Measurements from ENCODE around the gene GARS1. TPM values are rescaled to one million over a fixed set of nuclear protein-coding genes. Genes with fewer than 3 reads are reported as not detected.
A peak's percentile ranks its signal among the peaks of the same experiment; 100 is the strongest.

Gene GARS1
- total and polyA plus RNA-seq, 4 donors, result 43.3 to 73.6 (median 67.8) TPM

DNA sequence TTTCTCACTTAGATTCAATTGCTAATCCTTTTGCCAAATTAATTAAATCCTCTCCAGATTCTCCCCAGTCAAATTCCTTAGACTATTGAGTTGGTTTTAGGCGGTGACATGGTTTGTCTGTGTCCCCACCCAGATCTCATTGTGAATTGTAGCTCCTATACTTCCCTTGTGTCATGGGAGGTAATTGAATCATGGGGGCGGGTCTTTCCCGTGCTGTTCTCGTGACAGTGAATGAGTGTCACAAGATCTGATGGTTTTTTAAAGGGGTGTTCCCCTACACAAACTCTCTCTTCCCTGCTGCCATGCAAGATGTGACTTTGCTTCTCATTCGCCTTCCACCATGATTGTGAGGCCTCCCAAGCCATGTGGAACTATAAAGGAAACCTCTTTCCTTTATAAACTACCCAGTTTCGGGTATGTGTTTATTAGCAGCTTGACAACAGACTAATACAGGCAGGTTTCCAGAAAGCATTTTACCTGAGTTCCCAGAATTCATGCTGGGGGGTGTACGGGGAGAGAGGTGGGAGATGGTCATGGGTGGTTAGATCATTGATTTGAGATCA lies 44.7 kb upstream of the GARS1 start:
- H3K36me3 ChIP-seq (ENCODE audit: control insufficient read depth in 4 of 4, insufficient read depth in 3 of 4, low read depth in 1 of 4, low read length in 3 of 4), result peaks cover 0 to 3% (median 1%) of the 10 kb centered on the region in 4 donors
- H3K4me3 ChIP-seq (ENCODE audit: low read depth in 1 of 3, low read length in 3 of 3), result no peak overlapping the region
- WGBS, result 90% methylated on average over 7 of the region's 7 CpGs
- no peaks in the 10 kb centered on the region for H3K27me3 ChIP-seq (ENCODE audit: control insufficient read depth in 4 of 4, insufficient read depth in 4 of 4, low read length in 3 of 4)
- H3K4me1 ChIP-seq (ENCODE audit: control insufficient read depth in 4 of 4, insufficient read depth in 4 of 4, low read length in 3 of 4), result peaks cover 2 to 5% (median 4%) of the 10 kb centered on the region in 4 donors
- no peak for TF ChIP-seq JUND (IDR thresholded peaks at IDR 0.05)
- no peak for TF ChIP-seq HNF4A (conservative IDR thresholded peaks at IDR 0.05)
- TF ChIP-seq, protein P1, sequence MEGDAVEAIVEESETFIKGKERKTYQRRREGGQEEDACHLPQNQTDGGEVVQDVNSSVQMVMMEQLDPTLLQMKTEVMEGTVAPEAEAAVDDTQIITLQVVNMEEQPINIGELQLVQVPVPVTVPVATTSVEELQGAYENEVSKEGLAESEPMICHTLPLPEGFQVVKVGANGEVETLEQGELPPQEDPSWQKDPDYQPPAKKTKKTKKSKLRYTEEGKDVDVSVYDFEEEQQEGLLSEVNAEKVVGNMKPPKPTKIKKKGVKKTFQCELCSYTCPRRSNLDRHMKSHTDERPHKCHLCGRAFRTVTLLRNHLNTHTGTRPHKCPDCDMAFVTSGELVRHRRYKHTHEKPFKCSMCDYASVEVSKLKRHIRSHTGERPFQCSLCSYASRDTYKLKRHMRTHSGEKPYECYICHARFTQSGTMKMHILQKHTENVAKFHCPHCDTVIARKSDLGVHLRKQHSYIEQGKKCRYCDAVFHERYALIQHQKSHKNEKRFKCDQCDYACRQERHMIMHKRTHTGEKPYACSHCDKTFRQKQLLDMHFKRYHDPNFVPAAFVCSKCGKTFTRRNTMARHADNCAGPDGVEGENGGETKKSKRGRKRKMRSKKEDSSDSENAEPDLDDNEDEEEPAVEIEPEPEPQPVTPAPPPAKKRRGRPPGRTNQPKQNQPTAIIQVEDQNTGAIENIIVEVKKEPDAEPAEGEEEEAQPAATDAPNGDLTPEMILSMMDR (IDR thresholded peaks at IDR 0.05; ENCODE audit: low read depth, low read length, missing input control), result no peak
- TF ChIP-seq, protein P2, sequence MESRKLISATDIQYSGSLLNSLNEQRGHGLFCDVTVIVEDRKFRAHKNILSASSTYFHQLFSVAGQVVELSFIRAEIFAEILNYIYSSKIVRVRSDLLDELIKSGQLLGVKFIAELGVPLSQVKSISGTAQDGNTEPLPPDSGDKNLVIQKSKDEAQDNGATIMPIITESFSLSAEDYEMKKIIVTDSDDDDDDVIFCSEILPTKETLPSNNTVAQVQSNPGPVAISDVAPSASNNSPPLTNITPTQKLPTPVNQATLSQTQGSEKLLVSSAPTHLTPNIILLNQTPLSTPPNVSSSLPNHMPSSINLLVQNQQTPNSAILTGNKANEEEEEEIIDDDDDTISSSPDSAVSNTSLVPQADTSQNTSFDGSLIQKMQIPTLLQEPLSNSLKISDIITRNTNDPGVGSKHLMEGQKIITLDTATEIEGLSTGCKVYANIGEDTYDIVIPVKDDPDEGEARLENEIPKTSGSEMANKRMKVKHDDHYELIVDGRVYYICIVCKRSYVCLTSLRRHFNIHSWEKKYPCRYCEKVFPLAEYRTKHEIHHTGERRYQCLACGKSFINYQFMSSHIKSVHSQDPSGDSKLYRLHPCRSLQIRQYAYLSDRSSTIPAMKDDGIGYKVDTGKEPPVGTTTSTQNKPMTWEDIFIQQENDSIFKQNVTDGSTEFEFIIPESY (IDR thresholded peaks at IDR 0.05), result no peak
- TF ChIP-seq HNF4G (IDR thresholded peaks at IDR 0.05), result no peak
- no peak for TF ChIP-seq NR2F2 (IDR thresholded peaks at IDR 0.05)
- H3K27ac ChIP-seq (ENCODE audit: low read depth in 1 of 2, low read length in 2 of 2), result no peak overlapping the region
- H3K9ac ChIP-seq (ENCODE audit: low read depth in 1 of 2, low read length in 2 of 2), result no peak overlapping the region
- no peaks in the 10 kb centered on the region for H3K9me3 ChIP-seq (ENCODE audit: control insufficient read depth in 4 of 4, low read length in 3 of 4)
- no peak for DNase-seq (ENCODE audit: low spot score)

DNA sequence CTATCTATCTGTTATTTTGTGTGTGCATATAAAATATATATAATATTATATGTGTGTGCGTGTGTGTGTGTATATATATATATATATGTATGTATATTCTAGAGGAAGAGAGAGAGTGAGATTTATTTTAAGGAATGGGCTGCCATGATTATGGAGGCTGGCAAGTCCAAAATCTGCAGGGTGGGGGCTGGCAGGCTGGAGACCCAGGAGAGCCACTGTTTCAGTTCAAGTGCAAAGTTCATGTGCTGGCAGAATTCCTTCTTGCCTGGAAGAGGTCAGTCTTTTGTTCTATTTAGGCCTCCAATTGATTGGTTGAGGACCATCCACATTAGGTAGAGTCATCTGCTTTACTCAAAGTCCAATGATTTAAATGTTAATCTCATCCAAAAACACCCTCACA lies 42.3 kb upstream of the GARS1 start:
- 54% methylated on average over 1 of the region's 1 CpG for WGBS
- TF ChIP-seq YY1 (IDR thresholded peaks at IDR 0.05) (no peak), HNF4A (conservative IDR thresholded peaks at IDR 0.05) (peak; percentile 24 to 39)
- H3K4me1 ChIP-seq (ENCODE audit: control insufficient read depth in 4 of 4, insufficient read depth in 4 of 4, low read length in 3 of 4), result peaks cover 2 to 5% (median 4%) of the 10 kb centered on the region in 4 donors

DNA sequence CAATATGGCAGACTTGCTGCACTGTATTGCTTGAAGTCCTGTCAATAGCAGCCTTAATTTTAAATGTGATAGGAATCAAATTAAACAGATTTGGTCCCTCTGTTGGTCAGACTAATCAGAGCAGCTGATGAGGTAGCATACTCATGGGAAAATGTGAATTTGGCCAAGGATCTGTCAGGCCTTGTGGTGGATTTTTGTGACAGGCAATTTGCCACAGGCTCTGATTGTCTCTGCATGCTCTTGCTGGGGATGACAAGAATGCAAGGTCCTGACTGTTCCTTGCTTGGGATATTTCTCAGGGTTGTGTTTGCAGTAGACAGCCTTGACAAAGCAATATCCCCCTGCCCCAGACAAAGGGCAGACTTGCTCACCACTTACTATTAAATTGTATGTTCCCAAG lies 41.5 kb upstream of the GARS1 start:
- Histone ChIP-seq H3K9me3 (ENCODE audit: control insufficient read depth in 4 of 4, low read length in 3 of 4) (no peaks in the 10 kb centered on the region), H3K4me1 (ENCODE audit: control insufficient read depth in 4 of 4, insufficient read depth in 4 of 4, low read length in 3 of 4) (peaks cover 2 to 5% (median 4%) of the 10 kb centered on the region in 4 donors), H3K9ac (ENCODE audit: low read depth in 1 of 2, low read length in 2 of 2) (no peak overlapping the region), H3K27ac (ENCODE audit: low read depth in 1 of 2, low read length in 2 of 2) (no peak overlapping the region), H3K36me3 (ENCODE audit: control insufficient read depth in 4 of 4, insufficient read depth in 3 of 4, low read depth in 1 of 4, low read length in 3 of 4) (peaks cover 0 to under 1% (median 0%) of the 10 kb centered on the region in 4 donors), H3K4me3 (ENCODE audit: low read depth in 1 of 3, low read length in 3 of 3) (no peak overlapping the region), H3K27me3 (ENCODE audit: control insufficient read depth in 4 of 4, insufficient read depth in 4 of 4, low read length in 3 of 4) (no peaks in the 10 kb centered on the region)
- no peak for DNase-seq (ENCODE audit: low spot score)
- TF ChIP-seq GABPA (IDR thresholded peaks at IDR 0.05 in 1 of 2, conservative IDR thresholded peaks at IDR 0.05 in 1 of 2), result no peak
- TF ChIP-seq, protein P3, sequence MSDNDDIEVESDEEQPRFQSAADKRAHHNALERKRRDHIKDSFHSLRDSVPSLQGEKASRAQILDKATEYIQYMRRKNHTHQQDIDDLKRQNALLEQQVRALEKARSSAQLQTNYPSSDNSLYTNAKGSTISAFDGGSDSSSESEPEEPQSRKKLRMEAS (IDR thresholded peaks at IDR 0.05), result no peak
- TF ChIP-seq, protein P1 (IDR thresholded peaks at IDR 0.05; ENCODE audit: low read depth, low read length, missing input control), result no peak
- TF ChIP-seq SP1 (IDR thresholded peaks at IDR 0.05), result no peak
- TF ChIP-seq HNF4G (IDR thresholded peaks at IDR 0.05), result no peak
- TF ChIP-seq, protein P2 (IDR thresholded peaks at IDR 0.05), result no peak
- no peak for TF ChIP-seq RXRA (IDR thresholded peaks at IDR 0.05)
- TF ChIP-seq, protein P4, sequence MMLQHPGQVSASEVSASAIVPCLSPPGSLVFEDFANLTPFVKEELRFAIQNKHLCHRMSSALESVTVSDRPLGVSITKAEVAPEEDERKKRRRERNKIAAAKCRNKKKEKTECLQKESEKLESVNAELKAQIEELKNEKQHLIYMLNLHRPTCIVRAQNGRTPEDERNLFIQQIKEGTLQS (IDR thresholded peaks at IDR 0.05), result no peak
- TF ChIP-seq JUND (IDR thresholded peaks at IDR 0.05), result no peak
- TF ChIP-seq TAF1 (conservative IDR thresholded peaks at IDR 0.05), result no peak
- no peak for TF ChIP-seq RAD21 (IDR thresholded peaks at IDR 0.05)

More for the DNA sequence above, 42.3 kb upstream of the GARS1 start:
- H3K27ac ChIP-seq (ENCODE audit: low read depth in 1 of 2, low read length in 2 of 2), result no peak overlapping the region
- no peak for DNase-seq (ENCODE audit: low spot score)
- H3K9ac ChIP-seq (ENCODE audit: low read depth in 1 of 2, low read length in 2 of 2), result no peak overlapping the region
- H3K36me3 ChIP-seq (ENCODE audit: control insufficient read depth in 4 of 4, insufficient read depth in 3 of 4, low read depth in 1 of 4, low read length in 3 of 4), result peaks cover 0 to 3% (median 0%) of the 10 kb centered on the region in 4 donors
- no peaks in the 10 kb centered on the region for H3K9me3 ChIP-seq (ENCODE audit: control insufficient read depth in 4 of 4, low read length in 3 of 4)
- H3K4me3 ChIP-seq (ENCODE audit: low read depth in 1 of 3, low read length in 3 of 3), result no peak overlapping the region
- no peaks in the 10 kb centered on the region for H3K27me3 ChIP-seq (ENCODE audit: control insufficient read depth in 4 of 4, insufficient read depth in 4 of 4, low read length in 3 of 4)
